GM21717 (cell line): ENCODE measurements around the gene TSPEAR.

Experiments used
- ATAC-seq: cut with Tn5 transposase; IDR thresholded peaks from one replicate; pipeline ENCODE4 v1.9.1; 2021; ENCODE audit warnings: mild to moderate bottlenecking, moderate library complexity; ENCODE audit not compliant: unreplicated experiment

The TSPEAR gene

GRCh38 chr21:44723177-44724131 lies 12.1 kb upstream of the TSPEAR start:
- no peak for ATAC-seq

- no peak for ATAC-seq
Observed at GRCh38 chr21:44722731-44723130, 11.4 kb upstream of the TSPEAR start.

GRCh38 chr21:44720170-44720569 lies 8.8 kb upstream of the TSPEAR start:
- no peak for ATAC-seq

- no peak for ATAC-seq
Observed at GRCh38 chr21:44718571-44718970, 7.2 kb upstream of the TSPEAR start.

- ATAC-seq: no peak
Observed at GRCh38 chr21:44718093-44718492, 6.7 kb upstream of the TSPEAR start.

GRCh38 chr21:44716984-44717383 lies 5.6 kb upstream of the TSPEAR start:
- no peak for ATAC-seq

GRCh38 chr21:44714905-44715304 lies 3.5 kb upstream of the TSPEAR start:
- no peak for ATAC-seq

GRCh38 chr21:44713846-44714245 lies 2.5 kb upstream of the TSPEAR start:
- no peak for ATAC-seq

GRCh38 chr21:44713130-44713529 lies 1.8 kb upstream of the TSPEAR start:
- ATAC-seq: no peak

- no peak for ATAC-seq
Observed at GRCh38 chr21:44712203-44713028, 1.0 kb upstream of the TSPEAR start.

- ATAC-seq: no peak
Observed at GRCh38 chr21:44710756-44711326, 531 bp downstream of the TSPEAR start.

GRCh38 chr21:44710294-44710665 lies 1.1 kb downstream of the TSPEAR start:
- ATAC-seq: no peak

GRCh38 chr21:44709426-44710293 lies 1.7 kb downstream of the TSPEAR start:
- ATAC-seq: no peak

GRCh38 chr21:44708866-44709425 lies 2.4 kb downstream of the TSPEAR start:
- no peak for ATAC-seq

GRCh38 chr21:44708213-44708865 lies 3.0 kb downstream of the TSPEAR start:
- no peak for ATAC-seq

- no peak for ATAC-seq
Observed at GRCh38 chr21:44706706-44707581, 4.4 kb downstream of the TSPEAR start.

GRCh38 chr21:44706026-44706705 lies 5.2 kb downstream of the TSPEAR start:
- ATAC-seq: no peak

GRCh38 chr21:44704636-44705001 lies 6.8 kb downstream of the TSPEAR start:
- ATAC-seq: no peak
